Panc1 (cell line): ENCODE results near the gene AUNIP. TPM values are rescaled to one million over a fixed set of nuclear protein-coding genes. Genes with fewer than 3 reads are reported as not detected.
A peak's percentile ranks its signal among the peaks of the same experiment; 100 is the strongest.

ENCODE experiments used
- ATAC-seq: fragments of 200-7000 bp; cut with Tn5 transposase; 2 replicates; pipeline ENCODE4 v1.9.1; 2020; ENCODE audit warnings: mild to moderate bottlenecking, moderate library complexity
- BruUV-seq: library from RNA; stranded (reverse); fragments of 400-500 nt; replicated peaks from 2 replicates; lab custom pipeline; 2021; lab: Mats Ljungman, UMichigan
- CTCF ChIA-PET: fragments of 300-600 bp; sonication (Branson Sonifier 250); formaldehyde crosslinking; loops from one replicate; lab custom pipeline; 2022; ENCODE audit warnings: antibody characterized with exemption; lab: Charles Lee
- POLR2A ChIA-PET: fragments of 300-600 bp; sonication (Branson Sonifier 250); formaldehyde crosslinking; loops from one replicate; lab custom pipeline; 2022; ENCODE audit warnings: antibody characterized with exemption; lab: Charles Lee
- DNase-seq: peaks from one replicate; pipeline ENCODE4 v3.0.0-alpha.2; 2010; ENCODE audit warnings: low read depth, low spot score
- H3K27ac ChIP-seq: 2 replicates; pipeline ENCODE4 v1.5.1; 2011; ENCODE audit warnings: mild to moderate bottlenecking, low read length, inconsistent platforms
- H3K27me3 ChIP-seq: fragments of 200-500 bp; sonication (Bioruptor generic); 2 replicates; pipeline ENCODE4 v1.6.0; 2014; ENCODE audit warnings: low read length, inconsistent platforms; ENCODE audit not compliant: control insufficient read depth, insufficient read depth
- H3K36me3 ChIP-seq: fragments of 200-500 bp; sonication (Bioruptor generic); 2 replicates; pipeline ENCODE4 v1.5.1; 2014; ENCODE audit warnings: inconsistent platforms, mild to moderate bottlenecking, low read length, moderate library complexity; ENCODE audit not compliant: control insufficient read depth, insufficient read depth
- H3K4me1 ChIP-seq: 2 replicates; pipeline ENCODE4 v1.5.1; 2011; ENCODE audit warnings: inconsistent platforms, mild to moderate bottlenecking, low read length, moderate library complexity; ENCODE audit not compliant: control insufficient read depth, insufficient read depth
- H3K4me3 ChIP-seq, 2 experiments: 2 replicates each; pipeline ENCODE4 v1.5.1; 2011 to 2012; ENCODE audit warnings: low read depth in 2 of 2, low read length in 2 of 2, mild to moderate bottlenecking in 2 of 2, inconsistent platforms in 1 of 2, moderate library complexity in 1 of 2
- H3K9me3 ChIP-seq: fragments of 200-500 bp; sonication (Bioruptor generic); 2 replicates; pipeline ENCODE4 v1.5.1; 2014; ENCODE audit warnings: low read depth, mild to moderate bottlenecking, inconsistent platforms, low read length, moderate library complexity; ENCODE audit not compliant: control insufficient read depth, insufficient read depth
- CTCF ChIP-seq: fragments of 450-650 bp; IDR thresholded peaks from 2 replicates; pipeline ENCODE4 v1.5.1; 2017; ENCODE audit warnings: mild to moderate bottlenecking
- POLR2AphosphoS5 ChIP-seq: IDR thresholded peaks from 2 replicates; pipeline ENCODE4 v1.6.1; 2012; ENCODE audit warnings: mild to moderate bottlenecking, low read depth, low read length, moderate library complexity
- REST ChIP-seq, 2 experiments: IDR thresholded peaks; 2 replicates each; pipeline ENCODE4 v1.6.1; 2011 to 2012; ENCODE audit warnings: low read depth in 2 of 2, control low read depth in 1 of 2, low read length in 1 of 2, mild to moderate bottlenecking in 1 of 2, moderate library complexity in 1 of 2; ENCODE audit not compliant: insufficient read depth in 1 of 2
- SIN3A ChIP-seq: IDR thresholded peaks from 2 replicates; pipeline ENCODE4 v1.6.1; 2012; ENCODE audit warnings: low read depth, mild to moderate bottlenecking, low read length, moderate library complexity, borderline replicate concordance; ENCODE audit not compliant: insufficient read depth
- TCF7L2 ChIP-seq: IDR thresholded peaks from 2 replicates; pipeline ENCODE4 v1.6.1; 2011; ENCODE audit warnings: mild to moderate bottlenecking, low read depth, low read length, inconsistent platforms
- in situ Hi-C: cut with HindIII; loops from 2 replicates; pipeline ENCODE4 v1.10.0; 2016; ENCODE audit warnings: low sequenced_read_pairs, low pct_unique_long_range_greater_than_20kb
- intact Hi-C: fragments of 100-400 bp; cut with micrococcal nuclease; formaldehyde crosslinking; loops from one replicate; pipeline ENCODE4 v1.10.0; 2022; ENCODE audit not compliant: unreplicated experiment
- total RNA-seq: library from RNA; stranded (reverse); gene quantifications from one replicate; pipeline ENCODE4 v1.2.1, GENCODE V29; 2021; ENCODE audit not compliant: unreplicated experiment

Gene AUNIP
- total RNA-seq, 1 experiment from 2014 or later, result 12.2 TPM

GRCh38 chr1:25802915-25803314 lies 56.3 kb downstream of the AUNIP start:
- Histone ChIP-seq H3K27ac (no peak overlapping the region), H3K36me3 (no peaks in the 10 kb centered on the region), H3K4me1 (0 out of 2 replicates have a peak, but pooled peaks cover 5% of the 10 kb centered on the region), H3K9me3 (no peaks in the 10 kb centered on the region), H3K4me3 (no peak overlapping the region), H3K27me3 (no peaks in the 10 kb centered on the region)
- ATAC-seq, result no peak
- POLR2A ChIA-PET, result interaction anchor here (0.7 kb wide), 1 partner anchor 120 kb away, joined by 4 read pairs; no protein-coding TSS in a partner anchor
- TSS peak; percentile 79 for BruUV-seq
- in situ Hi-C loops, result no loop called here
- TF ChIP-seq SIN3A (no peak), CTCF (no peak), POLR2AphosphoS5 (no peak), REST (IDR thresholded peaks at IDR 0.05; ENCODE audit: insufficient read depth in 1 of 2, low read depth in 2 of 2, low read length in 1 of 2) (no peak), TCF7L2 (no peak)
- no peak for DNase-seq
- intact Hi-C loops, result no loop called here
- CTCF ChIA-PET, result no interaction called here

DNA sequence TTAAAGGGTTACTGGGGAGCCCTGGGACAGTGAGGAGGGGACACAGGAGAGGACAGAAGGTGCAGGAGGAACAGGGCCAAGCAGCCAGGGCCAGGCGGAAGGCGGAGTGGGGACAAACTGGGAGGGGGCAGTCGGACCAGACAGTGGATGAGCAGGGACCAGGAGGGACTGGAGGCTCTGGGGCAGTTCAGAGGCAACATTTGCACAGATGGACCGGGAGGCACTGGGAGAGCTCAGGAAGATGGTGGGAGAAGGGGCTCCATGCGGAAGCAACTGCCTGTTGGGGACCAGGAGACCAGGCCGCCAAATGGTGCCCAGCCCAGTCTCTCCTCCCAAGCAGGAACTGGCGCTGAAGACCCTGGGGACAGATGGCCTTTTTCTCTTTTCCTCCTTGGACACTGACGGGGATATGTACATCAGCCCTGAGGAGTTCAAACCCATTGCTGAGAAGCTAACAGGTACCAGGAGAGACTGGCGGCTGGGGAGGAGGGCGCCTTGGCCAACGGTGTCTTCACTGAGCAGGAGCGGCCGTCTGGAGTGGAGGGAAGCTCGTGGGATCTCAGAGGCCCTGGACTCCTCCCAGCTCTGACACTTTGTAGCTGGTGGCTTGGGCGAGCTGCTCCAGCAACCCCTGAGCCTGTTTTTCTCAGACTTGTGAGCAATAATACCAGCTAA lies 58.4 kb downstream of the AUNIP start:
- TSS peak; percentile 48 for BruUV-seq
- in situ Hi-C loops (no loop called here), intact Hi-C loops (no loop called here)
- H3K36me3 ChIP-seq, result no peaks in the 10 kb centered on the region
- peak; percentile 6; the same call in 1 of the 2 replicates for ATAC-seq
- H3K27me3 ChIP-seq, result no peaks in the 10 kb centered on the region
- no peaks in the 10 kb centered on the region for H3K9me3 ChIP-seq
- TF ChIP-seq SIN3A (no peak), TCF7L2 (no peak), REST (IDR thresholded peaks at IDR 0.05; ENCODE audit: insufficient read depth in 1 of 2, low read depth in 2 of 2, low read length in 1 of 2) (no peak), POLR2AphosphoS5 (no peak), CTCF (no peak)
- H3K4me3 ChIP-seq, result peak overlapping the region; percentile 38 to 59
- peak overlapping the region; percentile 5; the same call in 1 of the 2 replicates for H3K27ac ChIP-seq
- H3K4me1 ChIP-seq, result 0 out of 2 replicates have a peak, but pooled peaks cover 5% of the 10 kb centered on the region
- CTCF ChIA-PET, result interaction anchor here (0.6 to 1.2 kb wide), 2 partner anchors 193 to 203 kb away, joined by 3 to 6 read pairs; no protein-coding TSS in a partner anchor
- POLR2A ChIA-PET, result interaction anchor here (0.6 to 0.7 kb wide), 3 partner anchors 19 to 1096 kb away, joined by 3 to 4 read pairs (median 3); partner anchors contain the start of gene MTFR1L
- no peak for DNase-seq
